HG02970 (cell line): ENCODE results near the gene USP12.

Experiments used
- ATAC-seq: cut with Tn5 transposase; IDR thresholded peaks from one replicate; pipeline ENCODE4 v1.9.1; 2021; ENCODE audit warnings: mild to moderate bottlenecking, moderate library complexity, moderate number of reproducible peaks; ENCODE audit not compliant: unreplicated experiment, low FRiP score

USP12 gene

DNA sequence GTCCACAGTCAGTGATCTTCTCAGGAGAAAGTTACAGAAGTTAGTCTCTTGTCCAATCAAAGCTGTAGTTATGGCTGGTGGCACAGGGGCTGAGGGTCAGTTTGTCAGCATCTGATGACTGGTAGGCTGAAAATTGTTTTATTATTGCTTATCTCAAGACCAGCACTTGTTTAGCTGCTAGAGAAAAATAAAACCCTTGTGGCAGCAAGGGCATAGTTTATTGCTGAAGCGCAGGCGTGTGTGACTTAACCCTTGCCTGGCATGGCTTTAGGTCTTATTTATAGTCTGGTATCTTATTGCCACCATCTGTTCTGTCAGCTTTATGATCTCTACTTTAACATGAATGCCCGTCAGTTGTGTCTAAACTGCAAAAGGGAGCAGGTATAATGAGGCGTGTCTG is 154.7 kb downstream of the USP12 start:
- no peak for ATAC-seq
